HG03378 (cell line): ENCODE measurements around the gene PITPNC1.
"Not testable (repeated sequence)": the region's sequence is repeated elsewhere in the genome, so short reads cannot be mapped to it uniquely, and the experiment has no call there.

Experiments used
- ATAC-seq: cut with Tn5 transposase; IDR thresholded peaks from one replicate; pipeline ENCODE4 v1.9.1; 2021; ENCODE audit warnings: mild to moderate bottlenecking, moderate library complexity; ENCODE audit not compliant: unreplicated experiment

The PITPNC1 gene

DNA sequence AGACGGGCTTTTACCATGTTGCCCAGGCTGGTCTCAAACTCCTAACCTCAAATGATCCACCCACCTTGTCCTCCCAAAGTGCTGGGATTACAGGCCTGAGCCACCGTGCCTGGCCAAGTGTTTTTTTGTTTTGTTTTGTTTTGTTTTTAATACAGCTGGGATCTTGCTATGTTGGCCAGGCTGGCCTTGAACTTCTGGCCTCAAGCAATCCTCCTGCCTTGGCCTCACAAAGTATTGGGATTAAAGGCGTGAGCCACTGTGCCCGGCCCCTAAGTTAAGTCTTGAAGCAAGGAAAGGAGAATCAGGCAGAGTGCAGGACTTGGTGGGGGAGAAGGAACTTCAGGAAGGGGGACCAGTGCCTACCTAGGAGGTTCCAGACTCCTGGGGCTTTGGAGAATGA, 288.9 kb downstream of the PITPNC1 start:
- no peak for ATAC-seq

- no peak for ATAC-seq
Measured at GRCh38 chr17:67666710-67667109, 289.6 kb downstream of the PITPNC1 start.

GRCh38 chr17:67671493-67671892, 294.4 kb downstream of the PITPNC1 start:
- no peak for ATAC-seq

DNA sequence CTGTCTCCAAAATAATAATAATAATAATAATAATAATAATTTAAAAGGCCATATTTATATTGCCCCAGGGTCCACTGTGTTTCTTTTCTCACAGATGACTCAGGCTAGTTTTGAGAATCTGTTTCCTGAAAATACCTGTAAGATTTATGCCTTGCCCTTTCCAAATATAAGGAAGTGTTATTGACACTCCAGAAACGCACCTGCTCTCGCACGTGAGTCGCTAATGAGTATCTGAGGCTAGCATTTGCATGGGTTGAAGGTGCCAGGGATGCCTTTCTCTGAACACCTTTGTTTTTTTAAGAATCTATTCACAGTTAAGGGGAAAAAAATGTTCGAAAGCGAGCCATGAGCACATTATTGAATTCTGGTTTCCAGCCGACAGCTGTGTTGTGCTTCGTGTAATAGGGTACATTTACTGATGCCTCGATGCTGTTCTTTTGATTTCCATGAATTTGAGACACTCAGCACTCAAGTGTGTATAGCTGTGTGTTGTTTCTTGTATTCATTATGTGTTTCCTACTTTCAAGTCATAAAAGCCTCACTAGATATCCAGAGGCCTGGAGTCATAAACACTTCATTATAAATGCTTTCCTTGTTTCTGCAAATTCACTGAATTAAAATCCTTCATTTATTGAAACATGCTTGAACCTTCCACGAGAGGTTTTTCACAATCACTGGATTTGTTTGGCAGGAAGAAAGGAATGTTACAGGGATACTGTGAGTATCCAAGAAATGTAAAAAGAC, 295.7 kb downstream of the PITPNC1 start:
- no peak for ATAC-seq

DNA sequence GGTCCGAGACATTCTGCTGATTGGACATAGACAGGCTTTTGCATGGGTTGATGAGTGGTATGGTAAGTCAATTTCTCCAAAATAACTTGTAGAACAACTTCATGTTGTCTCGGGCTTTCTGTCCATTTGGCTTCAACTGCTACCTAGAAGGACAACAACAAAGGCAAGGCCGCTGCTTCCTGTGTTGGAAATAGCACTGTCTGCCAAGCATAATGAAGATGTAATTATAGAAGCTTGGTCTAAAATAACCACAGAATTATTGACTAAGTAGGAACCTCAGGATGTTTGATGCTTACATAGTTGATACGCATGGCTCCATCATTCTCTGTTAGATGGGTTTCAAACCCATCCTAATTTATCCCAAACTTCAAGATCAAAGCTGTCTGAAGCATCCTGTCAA, 298.4 kb downstream of the PITPNC1 start:
- no peak for ATAC-seq

DNA sequence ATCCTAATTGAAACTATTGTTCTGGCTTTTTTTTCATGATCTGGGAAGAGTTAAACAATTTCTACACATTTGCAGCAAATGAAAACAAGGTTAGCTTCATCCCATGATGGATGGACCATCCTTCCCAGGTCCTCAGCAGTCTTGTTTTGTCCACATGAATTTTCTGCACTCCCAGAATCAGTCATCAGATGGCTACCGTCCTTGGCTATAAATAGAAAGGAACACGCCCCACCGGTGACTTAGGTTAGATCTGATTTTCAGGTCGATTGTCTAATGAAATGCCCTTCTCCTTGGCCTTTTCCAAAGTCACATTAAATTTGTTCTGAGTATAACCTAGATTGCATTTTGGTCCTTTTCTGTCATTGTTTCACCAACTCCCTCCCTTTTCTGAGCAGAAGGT, 299.2 kb downstream of the PITPNC1 start:
- no peak for ATAC-seq

DNA sequence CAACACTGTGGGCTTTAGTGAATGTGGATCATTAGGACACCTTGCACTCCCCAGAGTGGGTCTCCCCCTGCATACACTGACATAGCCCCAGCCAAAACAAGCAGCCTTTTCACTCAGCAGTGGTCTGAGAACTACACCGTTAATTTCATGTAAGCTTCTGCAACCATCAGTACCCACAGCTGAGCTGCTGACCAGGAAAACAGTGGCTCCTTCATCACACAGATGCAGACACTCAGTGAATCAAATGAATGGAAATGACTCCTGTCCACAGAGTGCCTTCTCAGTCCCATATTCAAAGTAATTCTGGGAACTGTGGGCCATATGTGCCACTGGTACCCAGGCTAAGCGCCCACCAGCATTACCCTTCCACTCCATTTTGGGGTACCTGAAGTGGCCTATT, 301.3 kb downstream of the PITPNC1 start:
- ATAC-seq = no peak

DNA sequence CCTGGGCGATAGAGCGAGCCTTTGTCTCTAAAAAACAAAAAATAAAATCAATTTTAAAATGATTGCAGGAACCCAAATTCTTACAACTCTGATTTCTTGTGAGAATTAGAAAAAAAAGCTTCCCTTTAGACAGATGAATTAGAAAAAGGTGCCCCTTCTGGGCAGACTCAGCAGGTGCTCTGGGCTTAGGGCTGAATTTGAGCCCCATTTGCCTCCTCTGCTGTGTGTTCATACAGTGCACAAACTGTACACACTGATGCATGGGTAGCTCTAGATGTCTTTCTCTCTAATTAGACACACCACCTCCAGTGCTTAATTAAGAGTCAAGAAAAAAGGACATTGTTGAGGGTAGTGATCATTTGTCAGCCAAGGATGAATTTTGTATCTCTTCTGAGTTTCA, 302.1 kb downstream of the PITPNC1 start:
- no peak for ATAC-seq

GRCh38 chr17:67679721-67680120, 302.6 kb downstream of the PITPNC1 start:
- no peak for ATAC-seq

- ATAC-seq = no peak
Measured at GRCh38 chr17:67680445-67681224, 303.6 kb downstream of the PITPNC1 start.

DNA sequence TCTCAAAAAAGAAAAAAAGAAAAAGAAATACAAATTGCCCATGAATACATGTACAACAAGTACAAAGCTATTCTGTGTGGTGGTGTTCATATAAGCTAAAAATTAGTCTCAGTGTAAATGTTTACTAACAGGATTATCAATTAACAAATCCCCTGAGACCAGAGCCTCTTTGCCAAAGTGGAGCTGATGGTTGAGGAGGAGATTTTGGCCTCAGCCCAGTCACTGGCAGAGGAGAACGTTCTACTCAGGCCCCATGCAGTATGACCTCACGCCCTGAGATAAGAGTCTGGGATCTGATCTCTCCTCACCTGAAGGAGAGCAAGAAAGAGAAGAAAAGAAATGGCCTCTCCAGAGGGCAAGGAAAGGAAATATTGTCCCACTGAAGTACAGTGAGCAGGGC, 305.1 kb downstream of the PITPNC1 start:
- ATAC-seq = no peak

DNA sequence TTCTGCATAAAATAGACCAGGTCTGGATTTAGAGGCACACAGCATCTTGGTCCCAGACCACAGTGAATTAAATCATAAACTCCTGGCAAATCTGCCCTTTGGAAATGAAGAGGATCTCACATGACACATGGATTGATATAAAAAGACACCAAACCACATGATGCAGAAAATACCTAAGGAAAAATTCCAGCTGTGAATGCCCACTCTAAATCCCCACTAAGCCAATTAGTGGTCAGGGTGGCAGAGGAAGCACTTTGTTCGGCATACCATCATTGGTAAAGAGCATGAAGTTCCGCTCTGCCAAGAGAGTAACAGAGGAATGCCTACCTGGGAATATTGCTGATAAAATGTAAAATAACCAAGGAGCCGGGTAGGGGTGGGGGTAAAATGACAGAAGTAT, 308.3 kb downstream of the PITPNC1 start:
- ATAC-seq = no peak

GRCh38 chr17:67686241-67686640, 309.2 kb downstream of the PITPNC1 start:
- no peak for ATAC-seq

DNA sequence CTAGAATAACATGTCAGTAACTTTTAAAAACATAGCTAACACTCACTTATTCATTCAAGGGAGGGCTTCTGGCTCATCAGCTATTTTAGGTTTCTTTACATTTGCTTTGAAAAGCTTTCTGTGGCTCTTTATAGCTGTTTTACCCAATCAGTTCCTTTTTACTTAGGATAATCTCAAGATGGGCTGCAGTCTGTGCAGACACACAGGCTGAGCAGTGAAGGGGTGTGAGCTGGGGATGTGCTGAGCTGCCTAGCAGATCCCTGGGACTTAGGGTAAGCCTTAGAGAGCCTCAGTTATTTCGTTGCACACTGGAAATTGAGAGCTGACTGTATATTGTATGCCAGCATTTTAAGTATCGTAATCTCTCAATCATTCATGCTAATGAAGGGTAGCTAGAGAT, 310.4 kb downstream of the PITPNC1 start:
- ATAC-seq = no peak

GRCh38 chr17:67689534-67690177, 312.6 kb downstream of the PITPNC1 start:
- no peak for ATAC-seq

GRCh38 chr17:67693811-67694210, 316.7 kb downstream of the PITPNC1 start:
- no peak for ATAC-seq

- no peak for ATAC-seq
Measured at GRCh38 chr17:67696347-67696746, 319.3 kb downstream of the PITPNC1 start.

DNA sequence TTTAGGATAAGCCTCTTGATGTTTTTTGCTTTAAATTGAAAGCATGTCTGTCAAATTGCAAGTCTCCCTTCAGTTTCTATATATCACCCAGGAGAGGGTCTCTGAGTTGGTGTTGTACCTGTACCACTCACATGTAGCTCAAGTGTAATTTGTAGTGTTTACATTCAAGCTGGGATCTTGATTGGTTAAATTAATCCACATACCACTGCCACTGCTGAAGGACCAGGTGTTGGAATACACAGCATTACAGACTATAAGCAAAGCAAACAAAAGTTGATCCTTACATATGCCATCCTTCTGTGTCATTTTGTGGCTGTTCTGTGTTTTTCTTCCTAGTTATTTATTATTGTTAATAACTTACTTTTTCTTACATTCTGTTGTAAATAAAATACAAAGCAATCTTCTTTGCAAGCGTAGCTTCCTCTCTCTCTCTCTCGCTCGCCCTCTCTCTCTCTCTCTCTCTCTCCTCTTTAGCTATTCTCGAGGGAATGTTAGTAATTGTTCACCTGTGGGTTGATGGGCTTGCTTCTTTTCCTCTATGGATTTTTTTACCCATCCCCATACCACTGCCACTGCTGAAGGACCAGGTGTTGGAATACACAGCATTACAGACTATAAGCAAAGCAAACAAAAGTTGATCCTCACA, 319.9 kb downstream of the PITPNC1 start:
- ATAC-seq = no peak

DNA sequence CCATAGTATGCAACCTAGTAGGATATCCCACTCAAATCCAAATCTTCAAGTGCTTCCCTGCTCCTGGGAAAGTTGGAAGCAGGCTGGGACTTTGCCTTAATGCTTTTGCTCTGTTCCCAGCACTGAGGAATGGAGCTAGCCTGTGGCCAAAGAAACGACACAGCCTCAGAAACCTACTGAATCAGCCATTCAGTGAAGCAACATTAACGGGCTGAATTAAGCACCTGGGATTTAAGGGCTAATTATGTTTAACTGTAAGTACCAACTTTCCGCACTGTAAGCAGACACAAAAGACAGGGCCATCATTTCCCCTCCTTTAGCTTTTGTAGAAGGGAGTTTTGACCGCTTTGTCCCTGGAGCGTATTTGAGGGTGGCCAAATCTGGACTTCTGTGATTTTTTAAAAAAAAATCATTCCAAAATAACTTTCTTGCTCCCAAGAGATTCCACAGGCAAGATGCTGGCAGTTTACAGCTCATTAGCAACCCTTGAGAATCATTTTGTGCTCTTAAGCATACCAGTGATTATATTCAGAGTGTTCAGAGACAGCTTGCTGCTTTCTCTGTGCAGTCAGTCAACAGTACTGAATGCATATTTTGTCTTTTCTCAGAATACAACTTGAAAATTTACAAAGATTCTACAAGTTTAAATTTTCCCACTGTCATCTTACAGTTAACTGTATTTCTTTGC, 323.1 kb downstream of the PITPNC1 start:
- no peak for ATAC-seq

GRCh38 chr17:67700725-67701119, 323.6 kb downstream of the PITPNC1 start:
- ATAC-seq = no peak

GRCh38 chr17:67702861-67703260, 325.8 kb downstream of the PITPNC1 start:
- not testable (repeated sequence) for ATAC-seq
